PFSK-1 (cell line): ENCODE data around the gene FSTL1.

Experiments used
- POLR2AphosphoS5 ChIP-seq: IDR thresholded peaks from 2 replicates; pipeline ENCODE4 v1.6.1; 2012; ENCODE audit warnings: low read depth, mild to moderate bottlenecking, control low read depth, low read length, moderate library complexity
- REST ChIP-seq, 2 experiments: IDR thresholded peaks; 2 replicates each; pipeline versions ENCODE4 v1.6.1 to v1.8.0; 2011 to 2012; ENCODE audit warnings: low read depth in 2 of 2, low read length in 2 of 2, control low read depth in 1 of 2, inconsistent platforms in 1 of 2, mild to moderate bottlenecking in 1 of 2, moderate library complexity in 1 of 2; ENCODE audit not compliant: insufficient read depth in 1 of 2
- SIN3A ChIP-seq: IDR thresholded peaks from 2 replicates; pipeline ENCODE4 v1.6.1; 2012; ENCODE audit warnings: mild to moderate bottlenecking, low read length, moderate library complexity, borderline replicate concordance; ENCODE audit not compliant: insufficient read depth
- TAF1 ChIP-seq: IDR thresholded peaks from 2 replicates; pipeline ENCODE4 v1.6.1; 2012; ENCODE audit warnings: low read length, control low read depth, borderline replicate concordance; ENCODE audit not compliant: insufficient read depth

GRCh38 chr3:120440001-120440703 lies 10.6 kb downstream of the FSTL1 start:
- no peak for TF ChIP-seq REST (IDR thresholded peaks at IDR 0.05; ENCODE audit: insufficient read depth in 1 of 2, low read depth in 2 of 2, low read length in 2 of 2)
- no peak for TF ChIP-seq POLR2AphosphoS5
- no peak for TF ChIP-seq TAF1
- no peak for TF ChIP-seq SIN3A
